NCI-H146 (cell line): Measurements from ENCODE around the gene TUBA1B.

Source experiments
- DNase-seq: peaks from one replicate; lab custom pipeline; 2025; lab: John Stamatoyannopoulos, UW

The TUBA1B gene

GRCh38 chr12:49089821-49090773, 41.1 kb downstream of the TUBA1B start:
- DNase-seq = peak; percentile 35

DNA sequence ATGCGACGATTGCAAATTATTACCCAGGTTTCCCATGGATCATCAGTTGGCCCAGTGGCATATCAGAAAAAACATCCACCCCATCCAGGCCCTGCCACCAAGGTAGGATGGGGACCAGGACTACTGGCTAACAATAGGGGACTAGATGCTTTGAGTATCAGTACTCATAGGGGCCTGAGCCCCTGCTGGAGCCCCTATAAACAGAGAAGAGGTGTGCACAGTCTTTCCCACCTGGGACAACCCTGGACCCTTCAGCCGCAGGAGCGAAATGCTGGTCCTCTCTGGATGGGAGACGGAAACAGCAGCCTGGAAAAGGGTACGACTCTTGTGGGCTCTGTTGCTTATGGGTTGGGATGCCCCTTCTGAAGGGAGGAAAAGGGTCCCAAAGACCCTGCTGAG, 42.3 kb downstream of the TUBA1B start:
- no peak for DNase-seq

- peak; percentile 91 for DNase-seq
Observed at GRCh38 chr12:49088150-49088931, 42.9 kb downstream of the TUBA1B start.

GRCh38 chr12:49086116-49086515, 45.1 kb downstream of the TUBA1B start:
- no peak for DNase-seq

DNA sequence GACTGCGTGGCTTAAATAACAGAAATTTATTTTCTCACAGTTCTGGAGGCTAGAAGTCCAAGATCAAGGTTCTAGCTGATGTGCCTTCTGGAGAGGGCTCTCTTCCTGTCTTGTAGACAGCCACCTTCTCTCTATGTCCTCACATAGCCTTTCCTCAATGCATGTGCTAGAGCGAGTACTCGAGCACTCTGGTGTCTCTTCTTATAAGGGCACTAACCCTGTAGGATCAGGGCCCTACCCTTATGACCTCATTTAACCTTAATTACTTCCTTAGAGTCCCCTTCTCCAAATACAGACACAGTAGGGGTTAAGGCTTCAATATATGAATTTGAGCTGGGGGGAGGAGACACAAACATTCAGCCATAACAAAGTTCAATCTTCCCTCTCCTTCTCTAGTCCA, 46.8 kb downstream of the TUBA1B start:
- DNase-seq = no peak

DNA sequence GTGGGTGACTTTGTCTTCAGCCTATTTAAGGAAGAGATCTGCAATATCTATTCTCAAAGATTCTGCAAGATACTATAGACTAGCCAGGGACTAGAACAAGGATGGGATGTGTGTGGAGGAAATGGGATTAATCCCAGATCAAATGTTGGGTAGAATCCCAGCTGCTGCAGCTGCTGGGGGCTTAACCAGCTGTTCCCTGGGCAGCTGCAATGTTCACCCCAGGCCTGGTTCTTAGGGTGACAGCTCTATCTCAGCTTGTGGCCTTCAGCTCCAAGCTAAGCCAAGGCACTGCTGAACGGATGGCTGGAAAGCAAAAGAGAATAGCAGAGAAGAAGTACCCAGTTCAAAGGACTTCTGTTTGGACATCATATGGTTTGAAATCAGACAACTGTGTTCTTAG, 51.4 kb downstream of the TUBA1B start:
- DNase-seq = no peak
